Measurements from ENCODE around the gene P3H3.

The P3H3 gene

GRCh38 chr12:6799147-6799546, 29.1 kb upstream of the P3H3 start:
- no peak for DNase-seq

GRCh38 chr12:6807170-6807569, 21.0 kb upstream of the P3H3 start:
- no peak for DNase-seq

- DNase-seq, result no peak
These were observed 19.2 kb upstream of the P3H3 start for GRCh38 chr12:6809056-6809455.

- DNase-seq, result no peak
These were observed 17.4 kb upstream of the P3H3 start for GRCh38 chr12:6810758-6811157.

GRCh38 chr12:6813363-6813762, 14.8 kb upstream of the P3H3 start:
- no peak for DNase-seq

GRCh38 chr12:6816598-6816997, 11.6 kb upstream of the P3H3 start:
- DNase-seq, result no peak

GRCh38 chr12:6817098-6817497, 11.1 kb upstream of the P3H3 start:
- no peak for DNase-seq

GRCh38 chr12:6817662-6818157, 10.5 kb upstream of the P3H3 start:
- DNase-seq, result no peak

- no peak for DNase-seq
These were observed 10.0 kb upstream of the P3H3 start for GRCh38 chr12:6818222-6818621.

GRCh38 chr12:6818645-6819044, 9.6 kb upstream of the P3H3 start:
- no peak for DNase-seq

- no peak for DNase-seq
These were observed 8.8 kb upstream of the P3H3 start for GRCh38 chr12:6819106-6820030.

- DNase-seq, result no peak
These were observed 8.0 kb upstream of the P3H3 start for GRCh38 chr12:6820166-6820565.

- DNase-seq, result peak; percentile 84
These were observed 6.4 kb upstream of the P3H3 start, which contains the start of gene GPR162 for GRCh38 chr12:6821591-6822425. Gene GPR162, plus strand, starts transcription at chr12:6821821. Its CDS starts 2,078 bp downstream, at chr12:6823899.

GRCh38 chr12:6822426-6823135, 5.6 kb upstream of the P3H3 start:
- DNase-seq, result no peak

GRCh38 chr12:6823182-6824084, 4.8 kb upstream of the P3H3 start:
- no peak for DNase-seq

- no peak for DNase-seq
These were observed 4.0 kb upstream of the P3H3 start for GRCh38 chr12:6824085-6824775.

- no peak for DNase-seq
These were observed 3.3 kb upstream of the P3H3 start for GRCh38 chr12:6824901-6825381.

- peak; percentile 94 for DNase-seq
These were observed 2.6 kb upstream of the P3H3 start for GRCh38 chr12:6825398-6826124.

GRCh38 chr12:6826125-6826733, 2.0 kb upstream of the P3H3 start:
- no peak for DNase-seq

Measured in femur (tissue), 1 donor.